Measurements from ENCODE around the gene CD4. TPM values are rescaled to one million over a fixed set of nuclear protein-coding genes. Genes with fewer than 3 reads are reported as not detected.

The CD4 gene
- total and polyA plus RNA-seq, 8 donors = 2.0 to 25.9 (median 7.3) TPM; not detected in 2

GRCh38 chr12:6765048-6765633 lies 24.2 kb upstream of the CD4 start:
- peaks cover 6 to 8% (median 7%) of the 10 kb centered on the region in 4 donors for H3K36me3 ChIP-seq
- peaks cover 52 to 67% (median 62%) of the 10 kb centered on the region in 4 donors for H3K4me1 ChIP-seq
- 21 to 29% (median 23%) methylated on average over 7 of the region's 7 CpGs for WGBS, 5 donors
- no peaks in the 10 kb centered on the region for H3K27me3 ChIP-seq
- peak overlapping the region; percentile 63 to 78 (median 78) for H3K4me3 ChIP-seq
- DNase-seq = no peak
- intact Hi-C loops (cut with DNase I; ENCODE audit: low total_unique reads) = no loop called here
- TF ChIP-seq POLR2A (IDR thresholded peaks at IDR 0.05) (no peak), EP300 (IDR thresholded peaks at IDR 0.05) (no peak), POLR2AphosphoS5 (IDR thresholded peaks at IDR 0.05) (no peak)
- TF ChIP-seq, protein P1, sequence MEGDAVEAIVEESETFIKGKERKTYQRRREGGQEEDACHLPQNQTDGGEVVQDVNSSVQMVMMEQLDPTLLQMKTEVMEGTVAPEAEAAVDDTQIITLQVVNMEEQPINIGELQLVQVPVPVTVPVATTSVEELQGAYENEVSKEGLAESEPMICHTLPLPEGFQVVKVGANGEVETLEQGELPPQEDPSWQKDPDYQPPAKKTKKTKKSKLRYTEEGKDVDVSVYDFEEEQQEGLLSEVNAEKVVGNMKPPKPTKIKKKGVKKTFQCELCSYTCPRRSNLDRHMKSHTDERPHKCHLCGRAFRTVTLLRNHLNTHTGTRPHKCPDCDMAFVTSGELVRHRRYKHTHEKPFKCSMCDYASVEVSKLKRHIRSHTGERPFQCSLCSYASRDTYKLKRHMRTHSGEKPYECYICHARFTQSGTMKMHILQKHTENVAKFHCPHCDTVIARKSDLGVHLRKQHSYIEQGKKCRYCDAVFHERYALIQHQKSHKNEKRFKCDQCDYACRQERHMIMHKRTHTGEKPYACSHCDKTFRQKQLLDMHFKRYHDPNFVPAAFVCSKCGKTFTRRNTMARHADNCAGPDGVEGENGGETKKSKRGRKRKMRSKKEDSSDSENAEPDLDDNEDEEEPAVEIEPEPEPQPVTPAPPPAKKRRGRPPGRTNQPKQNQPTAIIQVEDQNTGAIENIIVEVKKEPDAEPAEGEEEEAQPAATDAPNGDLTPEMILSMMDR (IDR thresholded peaks at IDR 0.05) = no peak
- H3K9me3 ChIP-seq = no peaks in the 10 kb centered on the region
- peak overlapping the region; percentile 85 to 96 (median 91) for H3K27ac ChIP-seq

DNA sequence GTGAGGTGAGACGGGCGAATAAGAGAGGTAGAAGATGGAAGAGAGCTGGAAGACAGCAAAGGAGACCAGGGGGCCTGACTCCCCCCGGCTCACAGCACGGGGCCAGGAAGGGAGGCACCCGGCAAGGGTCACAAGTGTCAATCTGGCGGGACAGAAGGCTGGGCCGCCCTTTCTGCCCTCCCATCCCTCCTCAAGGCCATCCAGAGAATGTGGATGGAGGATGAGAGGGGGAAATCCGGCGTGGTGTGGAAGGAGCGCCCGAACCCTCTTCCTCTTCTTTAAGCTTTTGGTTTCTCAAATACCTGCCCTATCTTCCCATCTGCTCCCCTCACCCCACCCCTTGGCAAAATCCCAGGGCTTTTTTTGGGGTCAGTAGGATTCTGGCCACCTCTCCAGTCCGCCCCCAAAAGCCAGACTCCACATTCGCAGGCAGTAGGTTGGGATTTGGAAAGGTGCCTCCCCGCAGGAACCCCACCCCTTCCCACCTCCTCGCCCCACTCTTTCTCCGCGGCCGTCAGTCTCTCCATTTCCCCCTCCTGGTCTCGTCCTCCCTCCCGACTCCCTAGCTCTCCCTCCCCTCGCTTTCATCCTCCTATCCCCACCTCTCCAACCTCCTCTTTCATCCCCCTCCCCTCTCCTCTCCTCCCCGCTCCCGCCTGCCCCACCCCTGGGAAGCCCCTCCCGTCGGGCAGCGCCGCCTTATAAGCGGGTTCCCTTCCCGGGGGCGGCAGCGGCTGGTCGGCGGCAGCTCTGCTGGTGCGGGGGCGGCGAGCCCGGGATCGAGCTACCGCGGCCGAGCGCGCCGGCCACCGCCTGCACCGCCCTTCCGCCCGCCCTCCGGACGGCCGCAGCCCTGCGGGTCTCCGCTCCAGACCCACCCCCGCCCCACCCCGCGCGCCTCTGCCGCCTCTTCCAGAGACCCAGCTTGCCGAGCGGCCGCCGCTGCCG lies 23.4 kb upstream of the CD4 start, which contains the start of gene PTMS:
PTMS (plus strand) TSS at position 730 of the 948 bp plus-strand sequence. CDS start 343 bp downstream, outside the sequence.
- Histone ChIP-seq H3K36me3 (peaks cover 12 to 16% (median 15%) of the 10 kb centered on the region in 4 donors), H3K9me3 (no peaks in the 10 kb centered on the region), H3K4me3 (peak within 1 kb of the TSS; percentile 63 to 78 (median 78)), H3K4me1 (peaks cover 52 to 72% (median 66%) of the 10 kb centered on the region in 4 donors), H3K27ac (peak within 1 kb of the TSS; percentile 85 to 96 (median 91)), H3K27me3 (no peaks in the 10 kb centered on the region)
- peak; percentile 63 to 94 for DNase-seq
- WGBS, 5 donors = 2 to 4% (median 4%) methylated on average over 30 to 63 of the region's 63 CpGs
- TF ChIP-seq POLR2A (IDR thresholded peaks at IDR 0.05) (no peak), POLR2AphosphoS5 (IDR thresholded peaks at IDR 0.05) (peak; percentile 39 to 92 (median 86))
- intact Hi-C loops (cut with DNase I; ENCODE audit: low total_unique reads) = no loop called here

DNA sequence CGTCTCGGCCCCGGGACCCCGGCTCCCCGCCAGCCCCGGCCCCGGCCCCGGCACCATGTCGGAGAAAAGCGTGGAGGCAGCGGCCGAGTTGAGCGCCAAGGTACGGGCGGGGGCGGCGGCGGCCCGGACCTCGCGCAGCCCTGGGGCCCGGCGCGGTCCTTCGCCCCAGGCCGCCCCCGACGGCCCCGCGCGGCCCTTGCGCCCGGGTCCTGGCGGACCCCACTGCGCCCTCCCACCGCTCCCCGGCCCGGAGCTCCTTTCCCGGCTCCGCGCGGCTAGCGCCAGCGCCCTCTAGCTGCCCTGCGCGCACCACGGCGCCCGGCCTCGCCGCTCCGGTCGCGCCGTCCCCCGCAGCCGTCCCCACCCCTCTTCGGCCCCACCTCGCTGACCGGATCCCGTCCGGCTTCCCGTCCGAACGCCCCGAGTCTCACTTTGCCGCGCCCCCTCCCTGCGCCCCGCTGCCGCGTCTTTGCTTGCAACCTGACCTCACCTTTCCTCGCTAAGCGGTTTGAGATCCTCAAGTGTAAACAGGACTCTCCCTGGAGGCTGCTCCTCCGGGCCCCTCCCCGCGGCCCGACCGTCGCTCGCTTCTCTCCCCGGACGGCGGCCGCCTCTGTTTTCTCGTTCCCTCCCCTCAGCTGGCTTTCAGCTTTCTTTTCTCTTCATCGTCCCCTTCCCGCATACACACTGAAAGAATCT lies 22.5 kb upstream of the CD4 start:
- intact Hi-C loops (cut with DNase I; ENCODE audit: low total_unique reads) = no loop called here
- TF ChIP-seq, protein P1 (IDR thresholded peaks at IDR 0.05) = peak in 5 of 7 experiments; percentile 13 to 89 (median 64)
- TF ChIP-seq EP300 (IDR thresholded peaks at IDR 0.05) (no peak), POLR2AphosphoS5 (IDR thresholded peaks at IDR 0.05) (peak; percentile 15 to 55 (median 52)), POLR2A (IDR thresholded peaks at IDR 0.05) (no peak)
- Histone ChIP-seq H3K9me3 (no peaks in the 10 kb centered on the region), H3K4me1 (peaks cover 57 to 81% (median 74%) of the 10 kb centered on the region in 4 donors), H3K27me3 (no peaks in the 10 kb centered on the region), H3K36me3 (peaks cover 12 to 23% (median 19%) of the 10 kb centered on the region in 4 donors), H3K4me3 (peak overlapping the region; percentile 63 to 78 (median 78)), H3K27ac (peak overlapping the region; percentile 85 to 96 (median 91))
- peak; percentile 79 to 95 for DNase-seq
- WGBS, 5 donors = 0 to 2% (median 1%) methylated on average over 54 to 83 of the region's 88 CpGs

- intact Hi-C loops (cut with DNase I; ENCODE audit: low total_unique reads) = no loop called here
- DNase-seq = peak in 1 of 2 donors; percentile 57
- H3K36me3 ChIP-seq = peaks cover 12 to 23% (median 19%) of the 10 kb centered on the region in 4 donors
- H3K27ac ChIP-seq = peak overlapping the region; percentile 85 to 96 (median 91)
- H3K9me3 ChIP-seq = no peaks in the 10 kb centered on the region
- TF ChIP-seq, protein P1 (IDR thresholded peaks at IDR 0.05) = no peak
- TF ChIP-seq EP300 (IDR thresholded peaks at IDR 0.05) (no peak), POLR2AphosphoS5 (IDR thresholded peaks at IDR 0.05) (no peak), POLR2A (IDR thresholded peaks at IDR 0.05) (no peak)
- H3K4me1 ChIP-seq = peaks cover 57 to 89% (median 82%) of the 10 kb centered on the region in 4 donors
- peak overlapping the region; percentile 63 to 78 (median 78) for H3K4me3 ChIP-seq
- 20 to 31% (median 25%) methylated on average over 36 to 44 of the region's 44 CpGs for WGBS, 5 donors
- H3K27me3 ChIP-seq = peaks cover 0 to 7% (median 0%) of the 10 kb centered on the region in 3 donors
Measured at GRCh38 chr12:6767353-6768319, 21.7 kb upstream of the CD4 start.

Measured in stomach (tissue), 9 donors.